IPS-18c (cell line): Measurements from ENCODE around the gene IFNL3.
"Not testable (repeated sequence)": the region's sequence is repeated elsewhere in the genome, so short reads cannot be mapped to it uniquely, and the experiment has no call there.

Experiments used
- H3K4me3 ChIP-seq: 2 replicates; pipeline ENCODE4 v1.7.0; 2013; ENCODE audit warnings: low read depth, mild to moderate bottlenecking, low read length, moderate library complexity; ENCODE audit not compliant: insufficient read depth
- H3K9me3 ChIP-seq: one replicate; pipeline ENCODE4 v1.6.1; 2013; ENCODE audit warnings: mild to moderate bottlenecking, low read length, moderate library complexity; ENCODE audit not compliant: control insufficient read depth, insufficient read depth

The IFNL3 gene

DNA sequence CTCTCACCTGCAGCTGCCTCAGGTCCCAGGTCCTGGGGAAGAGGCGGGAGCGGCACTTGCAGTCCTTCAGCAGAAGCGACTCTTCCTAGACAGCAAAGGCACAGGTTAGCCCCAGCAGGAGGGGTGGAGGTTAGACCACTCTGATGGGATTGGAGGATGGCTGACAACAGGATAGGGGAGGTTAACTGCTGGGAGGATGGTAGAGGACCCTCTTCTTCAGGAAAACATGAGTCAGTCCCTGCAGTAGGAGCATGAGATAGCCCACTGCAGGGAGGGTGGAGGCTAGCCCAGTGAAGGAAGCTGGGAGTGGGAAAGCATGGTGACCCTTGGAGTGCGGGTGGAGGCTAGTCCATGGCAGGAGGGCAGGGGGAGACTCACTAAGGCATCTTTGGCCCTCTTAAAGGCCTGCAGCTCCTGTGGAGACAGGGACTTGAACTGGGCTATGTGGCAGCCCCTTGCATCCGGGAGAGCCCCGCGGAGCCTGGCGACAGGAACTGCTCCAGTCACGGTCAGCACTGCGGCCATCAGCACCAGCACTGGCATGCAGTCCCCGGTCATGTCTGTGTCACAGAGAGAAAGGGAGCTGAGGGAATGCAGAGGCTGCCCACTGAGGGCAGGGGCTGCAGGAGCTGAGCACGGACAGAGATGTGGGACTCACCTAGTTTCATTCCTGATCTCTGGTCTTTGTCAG, at the start of gene IFNL3:
Gene IFNL3, minus strand, starts transcription at position 597 of the 691 bp plus-strand sequence. Its CDS starts 39 bp downstream, at position 558.
- not testable (repeated sequence) for H3K9me3 ChIP-seq, H3K4me3 ChIP-seq

DNA sequence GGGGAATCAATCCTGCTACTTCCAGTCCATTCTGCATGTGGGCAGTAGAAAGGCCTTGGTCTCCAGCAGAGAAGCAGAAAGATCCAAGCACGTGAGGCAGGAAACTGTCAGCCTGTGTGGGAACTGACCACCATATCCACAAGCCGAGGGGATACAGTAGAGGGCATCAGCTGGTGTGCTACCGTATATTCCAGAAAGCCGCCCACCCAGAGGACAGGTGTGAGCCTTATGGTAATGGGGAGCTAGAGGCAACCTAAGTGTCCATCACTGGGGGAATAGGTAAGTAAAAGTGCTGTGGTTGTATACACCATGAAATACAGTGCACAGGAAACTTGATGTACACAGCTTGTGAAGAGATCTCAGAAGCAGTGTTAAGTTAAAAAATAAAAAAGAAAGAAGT, 48.6 kb upstream of the IFNL3 start:
- Histone ChIP-seq H3K9me3 (no peaks in the 10 kb centered on the region), H3K4me3 (no peak overlapping the region)

DNA sequence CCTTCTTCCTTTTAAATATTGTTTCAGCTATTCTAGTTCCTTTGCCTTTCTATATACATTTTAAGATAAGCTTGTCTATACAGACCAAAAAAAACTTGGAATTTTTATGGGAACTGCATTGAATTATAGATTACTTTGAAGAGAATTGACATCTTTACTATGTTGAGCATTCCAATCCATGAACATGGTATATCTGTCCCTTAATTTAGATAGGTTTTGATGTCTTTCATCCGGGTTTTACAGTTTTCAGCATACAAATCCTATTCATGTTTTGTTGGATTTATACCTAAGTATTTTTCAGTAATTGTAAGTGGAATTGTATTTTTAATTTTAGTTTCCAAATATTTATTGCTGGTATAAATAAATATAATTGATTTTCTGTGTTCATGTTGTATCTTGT, 39.2 kb upstream of the IFNL3 start:
- Histone ChIP-seq H3K4me3 (no peak overlapping the region), H3K9me3 (no peaks in the 10 kb centered on the region)

DNA sequence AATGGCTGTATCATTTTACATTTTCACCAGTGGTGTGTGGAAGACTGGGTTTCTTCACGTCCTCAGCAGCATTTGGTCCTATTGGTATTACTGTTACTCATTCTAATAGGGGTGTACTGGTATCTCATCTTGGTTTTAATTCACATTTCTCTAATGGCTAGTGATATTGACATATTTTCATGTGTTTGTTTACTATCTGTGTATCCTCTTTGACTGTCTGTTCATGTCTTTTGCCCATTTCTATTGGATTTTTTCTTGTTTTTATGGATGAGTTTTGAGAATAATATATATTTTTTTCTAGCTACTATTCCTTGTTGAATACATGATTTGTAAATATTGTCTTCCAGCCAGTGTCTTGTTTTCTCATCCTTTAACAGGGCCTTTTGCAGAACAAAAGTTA, 37.2 kb upstream of the IFNL3 start:
- no peak overlapping the region for H3K4me3 ChIP-seq
- no peaks in the 10 kb centered on the region for H3K9me3 ChIP-seq

DNA sequence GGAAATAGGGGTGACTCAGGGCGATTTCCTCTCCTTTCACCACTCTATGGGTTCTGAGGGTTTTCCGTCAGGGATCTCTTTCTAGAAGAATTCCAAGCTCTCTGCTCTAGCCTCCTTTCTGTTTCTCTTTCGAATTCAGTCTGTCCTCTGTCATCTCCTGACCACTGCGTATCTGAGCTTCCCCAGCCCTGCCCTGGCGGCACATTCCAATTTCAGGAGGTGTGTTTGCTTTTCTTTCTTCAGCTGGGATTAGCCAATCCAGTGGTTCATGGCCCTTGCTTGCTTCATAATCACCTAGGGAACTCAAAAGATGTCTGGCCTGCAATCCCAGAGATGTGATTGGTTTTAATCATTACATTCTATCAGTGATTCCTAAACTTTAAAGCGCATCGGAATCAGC, 32.8 kb upstream of the IFNL3 start:
- Histone ChIP-seq H3K9me3 (no peaks in the 10 kb centered on the region), H3K4me3 (no peak overlapping the region)

DNA sequence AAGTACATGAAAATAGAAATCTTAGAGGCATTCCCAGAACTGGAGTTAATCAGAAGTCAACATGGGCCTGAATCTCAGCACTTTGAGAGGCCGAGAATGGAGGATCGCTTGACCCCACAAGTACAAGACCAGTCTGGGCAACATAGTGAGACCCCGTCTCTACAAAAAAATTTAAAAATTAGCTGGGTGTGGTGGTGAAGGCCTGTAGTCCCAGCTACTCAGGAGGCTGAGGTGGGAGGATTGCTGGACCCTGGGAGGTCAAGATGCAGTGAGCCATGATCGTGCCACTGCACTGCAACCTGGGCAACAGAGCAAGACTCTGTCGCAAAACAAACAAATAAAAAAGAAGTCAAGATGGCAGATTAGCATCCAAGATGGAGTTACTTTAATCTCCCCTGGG, 31.9 kb upstream of the IFNL3 start:
- Histone ChIP-seq H3K9me3 (no peaks in the 10 kb centered on the region), H3K4me3 (no peak overlapping the region)

DNA sequence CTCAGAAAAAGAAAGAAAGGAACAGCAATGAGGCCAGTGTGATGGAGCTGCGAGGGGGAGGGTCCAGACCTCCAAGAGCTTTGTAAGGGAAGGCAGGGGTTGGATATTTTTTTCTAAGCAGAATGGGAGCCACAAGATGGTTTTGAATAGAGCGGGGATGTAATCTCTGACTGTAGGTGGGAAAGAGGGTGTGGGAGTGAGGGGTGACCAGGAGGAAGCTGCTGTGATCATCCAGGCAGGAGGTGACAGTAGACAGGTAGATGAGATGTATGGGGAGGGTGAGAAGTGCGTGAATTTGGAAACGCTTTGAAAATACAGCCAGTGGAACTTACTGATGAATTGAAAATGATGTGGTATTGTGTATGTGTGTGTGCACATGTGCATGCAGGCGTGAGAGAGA, 30.8 kb upstream of the IFNL3 start:
- Histone ChIP-seq H3K4me3 (no peak overlapping the region), H3K9me3 (no peaks in the 10 kb centered on the region)

DNA sequence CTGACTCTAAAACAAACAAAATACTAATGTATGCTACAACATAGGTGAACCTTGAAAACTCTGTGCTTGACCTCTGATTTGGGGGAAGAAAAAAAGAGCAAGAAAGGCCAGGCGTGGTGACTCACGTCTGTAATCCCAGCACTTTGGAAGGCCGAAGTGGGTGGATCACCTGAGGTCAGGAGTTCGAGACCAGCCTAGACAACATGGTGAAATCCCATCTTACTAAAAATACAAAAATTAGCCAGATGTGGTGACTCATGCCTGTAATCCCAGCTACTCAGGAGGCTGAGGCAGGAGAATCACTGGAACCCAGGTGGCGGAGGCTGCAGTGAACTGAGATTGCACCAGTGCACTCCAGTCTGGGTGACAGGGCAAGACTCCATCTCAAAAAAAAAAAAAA, 29.1 kb upstream of the IFNL3 start:
- H3K4me3 ChIP-seq, H3K9me3 ChIP-seq: not testable (repeated sequence)

DNA sequence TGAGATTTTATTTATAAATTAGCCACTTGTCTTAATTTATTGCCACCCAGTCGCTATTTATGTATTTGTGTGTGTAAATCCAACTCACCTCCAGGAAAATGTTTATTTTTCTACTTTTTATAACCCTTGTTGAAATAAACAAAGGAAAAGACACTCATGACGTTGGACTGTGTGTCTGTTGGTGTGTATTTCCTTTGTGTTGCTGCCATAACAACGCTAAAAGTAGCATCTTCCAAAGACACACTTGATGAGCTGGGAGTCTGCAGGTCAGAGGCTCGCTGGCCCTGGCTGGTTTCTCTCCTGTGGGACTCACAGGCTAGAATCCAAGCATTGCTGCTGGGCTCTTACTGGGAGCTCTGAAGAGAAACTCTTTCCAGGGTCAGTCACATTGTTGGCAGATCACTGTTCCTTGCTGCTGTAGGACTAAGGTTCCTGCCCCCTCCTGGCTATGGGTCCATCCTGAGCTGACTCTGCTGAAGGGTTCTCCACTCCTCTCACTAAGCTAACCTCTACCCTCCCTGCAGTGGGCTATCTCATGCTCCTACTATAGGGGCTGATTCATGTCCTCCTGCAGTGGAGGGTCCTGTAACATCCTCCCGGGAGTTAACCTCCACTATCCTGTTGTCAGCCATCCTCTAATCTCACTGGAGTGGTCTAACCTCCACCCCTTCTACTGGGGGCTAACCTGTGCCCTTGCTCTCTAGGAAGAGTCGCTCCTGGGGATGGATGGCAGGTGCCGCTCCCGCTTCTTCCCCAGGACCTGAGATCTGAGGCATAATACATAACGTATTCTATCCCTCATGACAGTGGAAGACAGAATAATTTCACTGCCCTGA, 25.4 kb upstream of the IFNL3 start:
- peaks cover 3% of the 10 kb centered on the region for H3K9me3 ChIP-seq
- no peak overlapping the region for H3K4me3 ChIP-seq

DNA sequence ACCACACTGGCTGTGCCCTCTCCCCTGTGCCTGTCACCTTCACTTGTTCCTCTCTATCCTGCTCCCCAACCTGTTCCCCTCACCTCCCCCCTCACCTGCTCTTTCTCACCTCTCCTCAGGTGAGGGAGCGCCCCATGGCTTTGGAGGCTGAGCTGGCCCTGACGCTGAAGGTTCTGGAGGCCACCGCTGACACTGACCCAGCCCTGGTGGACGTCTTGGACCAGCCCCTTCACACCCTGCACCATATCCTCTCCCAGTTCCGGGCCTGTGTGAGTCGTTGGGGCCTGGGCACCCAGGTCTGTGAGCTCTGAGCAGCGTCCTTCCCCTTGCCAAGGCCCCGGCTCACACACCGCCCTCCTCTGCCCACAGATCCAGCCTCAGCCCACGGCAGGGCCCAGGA, 24.6 kb upstream of the IFNL3 start:
- H3K9me3 ChIP-seq, H3K4me3 ChIP-seq: not testable (repeated sequence)

DNA sequence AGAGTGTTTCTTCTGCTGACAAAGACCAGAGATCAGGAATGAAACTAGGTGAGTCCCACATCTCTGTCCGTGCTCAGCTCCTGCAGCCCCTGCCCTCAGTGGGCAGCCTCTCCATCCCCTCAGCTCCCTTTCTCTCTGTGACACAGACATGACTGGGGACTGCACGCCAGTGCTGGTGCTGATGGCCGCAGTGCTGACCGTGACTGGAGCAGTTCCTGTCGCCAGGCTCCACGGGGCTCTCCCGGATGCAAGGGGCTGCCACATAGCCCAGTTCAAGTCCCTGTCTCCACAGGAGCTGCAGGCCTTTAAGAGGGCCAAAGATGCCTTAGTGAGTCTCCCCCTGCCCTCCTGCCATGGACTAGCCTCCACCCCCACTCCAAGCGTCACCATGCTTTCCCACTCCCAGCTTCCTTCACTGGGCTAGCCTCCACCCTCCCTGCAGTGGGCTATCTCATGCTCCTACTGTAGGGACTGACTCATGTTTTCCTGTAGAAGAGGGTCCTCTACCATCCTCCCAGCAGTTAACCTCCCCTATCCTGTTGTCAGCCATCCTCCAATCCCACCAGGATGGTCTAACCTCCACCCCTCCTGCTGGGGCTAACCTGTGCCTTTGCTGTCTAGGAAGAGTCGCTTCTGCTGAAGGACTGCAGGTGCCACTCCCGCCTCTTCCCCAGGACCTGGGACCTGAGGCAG, 23.9 kb upstream of the IFNL3 start:
- not testable (repeated sequence) for H3K4me3 ChIP-seq, H3K9me3 ChIP-seq

DNA sequence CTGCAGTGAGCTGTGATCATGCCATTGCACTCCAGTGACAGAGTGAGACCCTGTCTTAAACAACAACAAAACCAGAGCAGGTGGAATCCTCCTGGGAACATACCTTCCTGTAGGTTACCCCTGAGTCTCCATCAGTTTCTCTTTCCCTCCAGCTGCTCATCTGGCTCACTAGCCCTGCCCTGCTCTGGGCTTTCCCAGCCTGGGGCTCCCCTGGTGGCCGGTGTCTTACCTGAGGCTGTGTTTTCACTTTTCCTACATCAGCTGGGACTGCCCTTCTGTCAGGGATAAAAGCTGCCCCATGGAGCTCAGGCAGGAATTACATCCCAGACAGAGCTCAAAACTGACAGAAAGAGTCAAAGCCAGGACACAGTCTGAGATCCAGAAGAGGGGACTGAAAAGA, 23.3 kb upstream of the IFNL3 start, which contains the start of gene IFNL2:
Gene IFNL2, plus strand, starts transcription at position 312 of the 400 bp plus-strand sequence. CDS start 173 bp downstream, outside the sequence.
- not testable (repeated sequence) for H3K4me3 ChIP-seq, H3K9me3 ChIP-seq

DNA sequence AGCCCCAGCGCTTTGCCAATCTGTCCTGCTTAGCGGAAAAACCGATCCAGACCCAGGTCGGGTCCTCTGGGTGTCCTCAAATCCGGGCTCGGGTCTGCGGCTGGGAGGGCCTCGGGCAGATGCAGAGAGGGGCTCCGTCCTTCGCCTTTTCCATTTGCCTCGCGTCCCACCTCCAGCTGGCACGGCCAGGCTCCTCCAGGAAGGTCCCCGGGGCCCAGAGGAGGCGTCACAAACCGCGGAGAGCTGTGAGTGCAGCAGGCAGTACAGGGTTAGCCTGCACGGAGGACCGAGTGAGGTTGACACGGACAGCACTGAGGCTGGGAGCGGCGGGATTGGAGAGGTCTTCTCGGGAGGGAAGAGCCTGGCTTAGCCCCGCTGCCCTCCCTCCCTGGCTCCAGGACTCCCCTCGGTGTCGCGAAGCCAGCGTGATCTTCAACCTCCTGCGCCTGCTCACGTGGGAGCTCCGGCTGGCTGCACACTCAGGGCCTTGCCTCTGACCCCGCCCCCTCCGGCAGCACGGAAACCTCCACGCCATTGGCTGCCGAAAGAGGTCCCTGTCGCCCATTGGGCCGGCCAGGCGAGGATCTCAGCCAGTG, 20.6 kb upstream of the IFNL3 start:
- Histone ChIP-seq H3K9me3 (peaks cover 3% of the 10 kb centered on the region), H3K4me3 (peak overlapping the region; percentile 28)

DNA sequence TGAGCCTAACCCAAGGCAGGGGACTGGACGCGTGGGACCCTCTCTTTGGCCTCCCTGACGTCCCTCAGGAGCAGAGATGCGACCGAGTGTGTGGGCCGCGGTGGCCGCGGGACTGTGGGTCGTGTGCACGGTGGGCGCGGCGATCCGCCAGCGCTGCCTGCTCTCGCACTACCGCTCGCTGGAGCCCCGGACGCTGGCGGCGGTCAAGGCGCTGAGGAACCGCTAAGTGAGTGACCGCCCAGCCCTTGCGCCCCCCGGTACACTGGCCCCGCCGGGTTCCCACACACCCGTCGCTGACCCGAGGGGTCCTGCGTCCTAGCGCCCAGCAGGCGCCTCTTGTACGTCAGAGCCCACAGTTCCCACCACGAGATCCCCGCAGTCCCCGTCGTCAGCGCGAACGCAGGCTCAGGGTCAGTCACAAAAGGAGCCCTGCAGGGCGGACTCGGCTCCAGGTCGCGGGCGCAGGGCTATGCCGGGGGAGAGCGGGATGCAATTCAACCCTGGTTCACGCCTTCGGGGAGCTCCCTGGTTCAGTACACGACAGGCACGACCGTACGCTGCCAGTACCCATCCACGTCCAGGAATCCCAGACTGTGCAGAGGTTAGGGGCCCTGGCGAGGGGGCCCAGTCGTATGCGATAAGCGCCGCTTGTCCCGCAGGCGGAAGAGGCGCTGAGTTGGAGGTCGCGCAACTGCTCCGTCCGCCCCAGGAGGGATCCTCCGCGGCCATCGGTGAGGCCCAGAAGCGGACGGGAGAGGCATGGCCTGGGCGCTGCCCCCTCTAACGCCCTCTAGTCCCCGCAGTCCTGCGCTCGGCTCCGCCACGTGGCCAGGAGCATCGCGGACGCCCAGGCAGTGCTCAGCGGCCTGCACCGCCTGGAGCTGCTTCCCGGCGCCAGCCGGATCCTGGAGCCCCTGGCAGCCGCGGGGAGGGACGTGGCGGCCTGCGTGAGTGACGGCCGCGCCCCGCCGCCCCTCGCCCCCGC, 19.8 kb upstream of the IFNL3 start:
- peak overlapping the region; percentile 28; the same call in 1 of the 2 replicates for H3K4me3 ChIP-seq
- H3K9me3 ChIP-seq, result peaks cover 3% of the 10 kb centered on the region

DNA sequence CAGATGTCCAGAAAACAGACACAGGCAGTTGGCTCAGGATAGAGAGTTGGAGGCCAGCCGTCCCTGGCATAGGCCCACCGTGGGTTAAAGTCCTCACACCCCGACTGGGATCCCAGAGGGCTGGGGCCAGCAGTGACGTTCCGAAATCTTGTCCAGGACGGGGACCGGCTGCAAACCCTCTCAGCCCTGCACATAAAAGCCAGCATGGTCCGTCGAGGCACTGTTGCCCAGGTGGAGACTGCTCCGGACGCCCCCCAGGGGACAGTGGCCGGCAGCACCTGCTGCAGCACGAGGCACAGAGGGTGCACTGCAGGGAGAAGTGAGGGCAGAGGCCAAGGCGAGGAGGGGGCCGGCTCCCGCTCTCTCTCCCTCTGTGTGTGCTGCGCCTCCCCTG, 19.1 kb upstream of the IFNL3 start:
- Histone ChIP-seq H3K9me3 (peaks cover 3% of the 10 kb centered on the region), H3K4me3 (peak overlapping the region; percentile 28; the same call in 1 of the 2 replicates)

DNA sequence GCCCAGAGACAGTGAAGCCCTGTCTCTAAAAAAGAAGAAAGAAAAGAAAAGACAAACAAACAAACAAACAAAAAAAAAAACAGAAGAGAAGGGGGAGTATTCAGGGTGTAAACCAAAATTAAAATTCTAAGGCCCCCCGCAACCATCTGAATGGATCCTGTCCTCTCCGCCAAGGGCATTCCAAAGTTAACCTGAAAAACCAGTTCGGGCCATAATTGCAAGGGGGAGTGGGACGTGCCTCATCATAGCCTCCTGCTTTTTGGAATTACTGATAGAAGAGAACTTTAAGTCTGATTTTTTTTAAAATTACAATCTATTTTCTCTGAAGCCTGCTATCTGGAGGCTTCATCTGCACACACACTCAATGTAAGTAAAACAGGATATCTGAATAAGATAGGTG, 17.7 kb upstream of the IFNL3 start:
- Histone ChIP-seq H3K9me3 (peaks cover 3% of the 10 kb centered on the region), H3K4me3 (no peak overlapping the region)
